GM18867 (cell line): Measurements from ENCODE around the gene MYO1E.

Experiments
- ATAC-seq: cut with Tn5 transposase; IDR thresholded peaks from one replicate; pipeline ENCODE4 v1.9.1; 2021; ENCODE audit warnings: mild to moderate bottlenecking, moderate library complexity; ENCODE audit not compliant: unreplicated experiment

MYO1E gene

GRCh38 chr15:59203008-59203407, 169.7 kb downstream of the MYO1E start:
- ATAC-seq: no peak

DNA sequence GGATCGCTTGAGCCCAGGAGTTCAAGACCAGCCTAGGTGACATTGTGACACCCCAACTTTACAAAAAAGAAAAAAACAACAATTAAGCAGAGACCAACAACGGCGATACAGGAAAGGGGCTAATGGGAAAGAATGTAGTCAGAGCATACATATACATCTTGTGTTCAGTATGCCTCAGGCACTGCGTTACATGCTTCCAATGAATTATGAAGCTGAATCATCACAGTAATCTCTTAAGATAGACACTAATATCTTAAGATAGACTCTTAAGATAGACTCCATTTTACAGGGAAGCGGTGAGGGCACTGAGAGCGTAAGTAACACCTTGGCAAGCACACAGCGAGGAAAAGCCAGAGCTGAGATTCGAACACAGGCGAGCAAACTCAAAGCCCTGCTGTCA, 172.1 kb downstream of the MYO1E start:
- no peak for ATAC-seq

- ATAC-seq: no peak
Observed at GRCh38 chr15:59199626-59200465, 172.8 kb downstream of the MYO1E start.

DNA sequence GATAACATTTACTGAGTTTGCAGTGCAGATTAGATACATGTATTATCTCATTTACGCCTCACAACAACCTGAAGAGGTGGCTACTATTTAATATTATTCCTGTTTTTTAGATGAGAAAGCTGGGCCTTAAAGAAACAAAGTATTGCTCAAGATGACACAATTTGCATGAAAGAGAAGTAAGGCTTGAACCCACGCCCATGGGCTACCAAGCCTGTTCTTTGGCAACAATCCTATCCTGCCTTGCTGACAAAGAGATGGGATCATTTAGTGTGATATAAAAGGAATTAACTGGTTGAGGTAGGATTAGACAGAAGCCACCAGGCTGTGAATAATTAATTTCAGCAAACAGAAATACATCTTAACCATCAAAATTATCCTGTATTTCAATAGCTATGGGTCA, 175.2 kb downstream of the MYO1E start:
- no peak for ATAC-seq

DNA sequence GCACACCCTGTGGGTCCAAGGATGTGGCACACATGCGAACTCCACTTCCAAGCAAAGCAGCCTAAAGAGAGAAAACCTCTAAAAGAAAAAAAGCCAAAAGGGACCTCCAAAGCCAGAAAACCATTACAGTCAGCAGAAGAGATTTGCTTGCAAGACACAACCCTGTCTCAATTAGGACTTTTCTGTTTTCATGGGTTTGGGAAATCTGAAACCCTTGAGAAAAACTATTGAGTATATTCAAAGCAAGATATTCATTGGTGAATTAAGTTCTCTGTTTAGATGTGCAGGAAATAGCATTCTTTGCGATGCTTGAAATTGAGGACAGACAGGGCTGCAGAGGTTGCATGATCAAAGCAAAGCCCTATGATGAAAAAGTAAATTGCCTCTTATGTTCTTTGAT, 176.3 kb downstream of the MYO1E start:
- no peak for ATAC-seq

DNA sequence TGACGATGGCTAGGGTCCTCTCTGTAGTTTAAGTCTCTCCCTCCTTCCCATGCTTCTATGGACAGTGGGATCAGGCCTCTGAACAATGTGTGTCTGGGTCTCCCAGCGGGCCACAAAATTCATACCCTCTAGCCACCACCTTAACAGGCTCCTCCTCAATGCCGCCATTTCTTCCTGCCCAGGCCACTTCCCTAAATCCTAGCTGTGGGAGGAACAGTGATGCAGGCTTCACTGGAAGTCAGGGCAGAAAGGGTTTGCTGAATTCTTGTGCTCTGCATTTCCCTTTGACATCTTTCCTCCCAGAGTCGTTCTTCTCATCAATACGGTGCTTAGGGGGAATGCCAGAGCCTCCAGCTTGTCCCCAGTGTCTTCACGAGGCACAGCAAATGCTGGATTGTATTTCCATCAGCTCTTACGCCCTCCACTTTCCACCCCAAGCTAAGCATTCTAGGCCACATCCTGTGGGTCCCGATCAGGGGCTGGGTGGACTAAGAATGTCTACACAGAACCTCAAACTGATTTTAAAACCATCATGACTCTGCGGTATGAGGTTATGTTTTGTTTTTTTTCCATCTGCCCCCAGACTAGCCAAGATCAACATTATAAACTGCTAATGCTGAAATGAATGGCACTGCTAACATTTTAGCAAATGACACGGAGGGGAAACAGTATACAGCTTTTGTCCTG, 177.9 kb downstream of the MYO1E start:
- ATAC-seq: no peak

- ATAC-seq: no peak
Observed at GRCh38 chr15:59191855-59192237, 180.8 kb downstream of the MYO1E start.

- ATAC-seq: no peak
Observed at GRCh38 chr15:59190291-59190690, 182.4 kb downstream of the MYO1E start.

GRCh38 chr15:59189241-59189640, 183.4 kb downstream of the MYO1E start:
- ATAC-seq: no peak

- no peak for ATAC-seq
Observed at GRCh38 chr15:59186501-59186900, 186.2 kb downstream of the MYO1E start.

GRCh38 chr15:59185725-59186124, 186.9 kb downstream of the MYO1E start:
- ATAC-seq: no peak

- no peak for ATAC-seq
Observed at GRCh38 chr15:59180945-59181600, 191.6 kb downstream of the MYO1E start.

GRCh38 chr15:59179717-59180116, 193.0 kb downstream of the MYO1E start:
- no peak for ATAC-seq

GRCh38 chr15:59178151-59178695, 194.4 kb downstream of the MYO1E start:
- no peak for ATAC-seq

DNA sequence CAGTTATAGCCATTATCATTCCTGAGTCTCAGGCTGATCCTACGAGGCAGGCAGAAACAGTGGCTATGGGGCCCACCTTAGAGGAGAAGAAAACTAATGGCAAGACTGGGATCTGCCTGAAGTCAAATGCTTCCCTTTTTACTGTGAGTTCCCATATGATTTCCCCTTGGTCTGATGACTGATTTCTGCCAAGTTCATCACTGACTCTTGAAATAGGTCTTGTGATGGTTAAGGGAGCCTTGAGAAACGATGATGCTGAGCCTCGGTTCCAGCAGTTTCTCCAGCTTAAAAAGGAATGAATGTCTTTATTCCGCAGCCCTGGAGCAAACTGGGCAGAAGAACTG, 195.4 kb downstream of the MYO1E start:
- no peak for ATAC-seq

DNA sequence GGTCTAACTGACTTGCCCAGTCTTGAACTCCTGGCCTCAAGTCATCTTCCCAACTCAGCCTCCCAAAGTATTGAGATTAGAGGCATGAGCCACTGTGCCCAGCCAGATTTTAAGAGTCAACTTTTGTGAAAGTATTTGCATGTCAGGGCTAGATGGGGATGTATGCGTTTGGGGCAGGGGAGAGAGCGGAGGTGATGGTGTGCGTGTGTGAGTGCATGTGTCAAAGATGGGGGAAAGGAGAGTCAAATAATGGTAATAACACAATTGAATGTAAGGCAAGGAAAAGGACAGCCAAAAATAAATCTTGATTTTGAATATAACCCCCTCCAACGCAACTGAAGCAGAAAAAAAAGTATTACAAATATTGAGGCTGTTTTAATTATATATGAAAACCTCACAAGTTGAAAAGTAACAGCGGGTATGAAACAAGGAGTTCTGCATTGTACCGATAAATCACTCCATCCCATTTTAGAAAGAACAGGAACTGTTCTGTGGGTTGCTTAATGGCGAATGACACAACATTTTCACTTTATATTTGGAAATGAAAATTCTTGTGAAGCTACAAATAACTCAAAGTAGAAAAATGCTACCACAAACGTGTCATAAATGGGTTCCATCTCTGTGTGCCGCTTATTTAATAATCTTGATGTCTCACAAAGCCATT, 195.9 kb downstream of the MYO1E start:
- no peak for ATAC-seq

DNA sequence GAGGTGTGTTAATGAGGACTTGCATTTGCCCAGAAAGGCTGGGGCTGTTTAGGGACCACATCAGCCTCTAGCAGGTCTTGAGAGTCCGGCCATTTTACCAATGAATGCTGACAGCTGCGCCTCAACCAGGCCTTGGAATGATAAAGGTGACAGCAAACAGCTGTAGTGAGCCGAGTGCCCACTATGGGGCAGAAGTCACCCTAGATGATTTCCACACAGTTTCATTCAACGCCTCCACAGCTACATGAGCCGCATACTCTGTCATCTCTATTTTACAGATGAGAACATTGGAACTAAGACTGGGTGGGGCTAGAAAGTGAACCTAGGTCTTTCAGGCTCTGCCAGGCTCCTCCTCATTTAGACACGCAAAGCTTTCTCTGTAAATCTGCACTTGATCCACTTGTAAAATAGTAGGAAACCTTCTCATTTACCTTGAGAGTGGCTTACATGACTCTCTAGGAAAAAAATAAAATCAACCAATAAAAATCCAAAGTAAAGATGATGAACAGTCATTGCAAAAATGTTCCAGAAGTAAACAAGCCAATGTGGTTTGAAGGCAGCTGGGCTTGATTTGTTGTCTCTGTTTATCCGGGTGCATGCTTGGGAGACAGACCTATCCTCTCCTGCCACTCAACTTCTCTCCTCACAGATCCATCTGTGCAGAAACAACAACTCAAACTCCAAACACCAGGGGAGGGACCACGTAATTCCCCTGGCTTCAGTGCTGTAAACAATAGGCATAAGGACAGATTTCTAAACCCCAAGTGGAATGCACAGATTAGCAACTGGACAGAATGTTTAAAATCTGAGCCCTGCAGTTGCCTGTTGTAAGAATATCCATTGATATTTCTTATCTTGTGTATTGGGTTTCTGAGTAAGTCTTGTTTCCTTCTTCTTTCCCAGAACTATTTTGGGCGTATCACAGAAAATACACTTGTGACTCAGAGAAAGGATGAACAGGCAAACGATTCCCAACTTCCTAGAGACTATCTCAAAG, 197.5 kb downstream of the MYO1E start:
- peak; percentile 82 for ATAC-seq

GRCh38 chr15:59174151-59174834, 198.4 kb downstream of the MYO1E start:
- no peak for ATAC-seq

DNA sequence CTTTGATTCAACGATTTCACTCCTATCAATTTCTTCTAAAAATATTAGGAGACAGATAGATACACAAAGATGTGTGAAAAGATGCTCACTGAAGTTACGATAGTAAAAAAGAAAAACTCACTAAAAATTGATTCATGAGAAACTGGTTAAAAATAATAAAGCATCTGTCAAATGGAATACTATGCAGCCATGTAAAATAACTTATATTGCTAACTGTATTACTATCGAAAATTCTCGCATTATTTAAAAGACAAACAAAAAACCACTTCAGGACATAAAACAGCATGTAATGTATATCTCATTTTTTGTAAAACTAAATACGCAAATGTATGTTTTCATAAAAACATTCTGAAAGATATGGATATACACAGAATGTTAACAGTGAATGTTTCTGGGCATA, 199.5 kb downstream of the MYO1E start:
- no peak for ATAC-seq
